Hepatocyte (in vitro differentiated cells): Measurements from ENCODE around the gene RBX1.
"Not testable (repeated sequence)": the region's sequence is repeated elsewhere in the genome, so short reads cannot be mapped to it uniquely, and the experiment has no call there.

Experiments
- EZH2 ChIP-seq: fragments of 200-600 bp; sonication (generic); IDR thresholded peaks from 2 replicates; pipeline ENCODE4 v1.6.1; 2016; ENCODE audit warnings: antibody characterized with exemption, mild to moderate bottlenecking, borderline replicate concordance
- EZH2phosphoT487 ChIP-seq: fragments of 200-600 bp; sonication (generic); IDR thresholded peaks from one replicate; pipeline ENCODE4 v1.6.1; 2018; ENCODE audit warnings: antibody characterized with exemption, mild to moderate bottlenecking, low read depth, moderate library complexity; ENCODE audit not compliant: unreplicated experiment, severe bottlenecking
- TF ChIP-seq, protein P1 (sequence below): fragments of 200-600 bp; sonication (generic); IDR thresholded peaks from 2 replicates; pipeline ENCODE4 v1.5.1; 2016; ENCODE audit warnings: antibody characterized with exemption, mild to moderate bottlenecking; ENCODE audit not compliant: poor library complexity

DNA sequence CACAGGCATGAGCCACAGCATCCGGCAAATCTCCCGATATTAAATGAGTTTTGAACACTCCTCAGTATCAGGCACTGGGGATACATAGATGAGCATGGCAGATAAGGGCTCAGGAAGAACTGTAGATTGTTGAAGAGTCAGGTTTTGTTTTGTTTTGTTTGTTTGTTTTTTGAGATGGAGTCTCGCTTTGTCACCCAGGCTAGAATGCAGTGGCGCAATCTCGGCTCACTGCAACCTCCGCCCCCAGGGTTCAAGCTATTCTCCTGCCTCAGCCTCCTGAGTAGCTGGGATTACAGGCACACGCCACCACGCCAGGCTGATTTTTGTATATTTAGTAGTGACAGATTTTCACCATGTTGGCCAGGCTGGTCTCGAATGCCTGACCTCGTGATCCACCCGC lies 51.2 kb downstream of the RBX1 start:
- TF ChIP-seq, protein P1, sequence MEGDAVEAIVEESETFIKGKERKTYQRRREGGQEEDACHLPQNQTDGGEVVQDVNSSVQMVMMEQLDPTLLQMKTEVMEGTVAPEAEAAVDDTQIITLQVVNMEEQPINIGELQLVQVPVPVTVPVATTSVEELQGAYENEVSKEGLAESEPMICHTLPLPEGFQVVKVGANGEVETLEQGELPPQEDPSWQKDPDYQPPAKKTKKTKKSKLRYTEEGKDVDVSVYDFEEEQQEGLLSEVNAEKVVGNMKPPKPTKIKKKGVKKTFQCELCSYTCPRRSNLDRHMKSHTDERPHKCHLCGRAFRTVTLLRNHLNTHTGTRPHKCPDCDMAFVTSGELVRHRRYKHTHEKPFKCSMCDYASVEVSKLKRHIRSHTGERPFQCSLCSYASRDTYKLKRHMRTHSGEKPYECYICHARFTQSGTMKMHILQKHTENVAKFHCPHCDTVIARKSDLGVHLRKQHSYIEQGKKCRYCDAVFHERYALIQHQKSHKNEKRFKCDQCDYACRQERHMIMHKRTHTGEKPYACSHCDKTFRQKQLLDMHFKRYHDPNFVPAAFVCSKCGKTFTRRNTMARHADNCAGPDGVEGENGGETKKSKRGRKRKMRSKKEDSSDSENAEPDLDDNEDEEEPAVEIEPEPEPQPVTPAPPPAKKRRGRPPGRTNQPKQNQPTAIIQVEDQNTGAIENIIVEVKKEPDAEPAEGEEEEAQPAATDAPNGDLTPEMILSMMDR: not testable (repeated sequence)
- not testable (repeated sequence) for TF ChIP-seq EZH2, EZH2phosphoT487
